MCF 10A (cell line): Measurements from ENCODE around the gene MAPKAP1. TPM values are rescaled to one million over a fixed set of nuclear protein-coding genes. Genes with fewer than 3 reads are reported as not detected.

Experiments
- BruUV-seq: library from RNA; stranded (reverse); fragments of 400-500 nt; replicated peaks from 2 replicates; lab custom pipeline; 2021; lab: Mats Ljungman, UMichigan
- CTCF ChIA-PET: fragments of 300-600 bp; sonication (Branson Sonifier 250); formaldehyde crosslinking; extraction: SDS; loops from one replicate; lab custom pipeline; 2021; ENCODE audit warnings: antibody characterized with exemption, inconsistent platforms; lab: Yijun Ruan, JAX
- POLR2A ChIA-PET: fragments of 300-600, 350-650 bp; sonication (Branson Sonifier 250); formaldehyde crosslinking; extraction: SDS; loops from one replicate; lab custom pipeline; 2020; ENCODE audit warnings: antibody characterized with exemption, inconsistent platforms; lab: Yijun Ruan, JAX
- DNase-seq: peaks from one replicate; pipeline ENCODE4 v3.0.0-alpha.2; 2018; ENCODE audit not compliant: unreplicated experiment
- H3K27ac Mint-ChIP-seq: one replicate; pipeline ENCODE4 v1.8.0; 2022; ENCODE audit warnings: mild to moderate bottlenecking, low read depth, mixed read lengths; ENCODE audit not compliant: unreplicated experiment
- H3K27me3 Mint-ChIP-seq: one replicate; pipeline ENCODE4 v1.8.0; 2022; ENCODE audit warnings: mixed read lengths; ENCODE audit not compliant: insufficient read depth, unreplicated experiment
- H3K36me3 Mint-ChIP-seq: one replicate; pipeline ENCODE4 v1.8.0; 2022; ENCODE audit warnings: mild to moderate bottlenecking, moderate library complexity, mixed read lengths; ENCODE audit not compliant: insufficient read depth, unreplicated experiment
- H3K4me1 Mint-ChIP-seq: one replicate; pipeline ENCODE4 v1.8.0; 2022; ENCODE audit warnings: mixed read lengths; ENCODE audit not compliant: insufficient read depth, unreplicated experiment
- H3K4me3 Mint-ChIP-seq: one replicate; pipeline ENCODE4 v1.8.0; 2022; ENCODE audit warnings: mild to moderate bottlenecking, moderate library complexity, mixed read lengths; ENCODE audit not compliant: unreplicated experiment
- H3K9me3 Mint-ChIP-seq: one replicate; pipeline ENCODE4 v1.8.0; 2022; ENCODE audit warnings: mixed read lengths; ENCODE audit not compliant: unreplicated experiment
- CTCF ChIP-seq: fragments of 200-600 bp; IDR thresholded peaks from one replicate; pipeline ENCODE4 v1.8.0; 2022; ENCODE audit warnings: antibody characterized with exemption, mild to moderate bottlenecking; ENCODE audit not compliant: unreplicated experiment
- intact Hi-C: fragments of 100-400 bp; cut with micrococcal nuclease; formaldehyde crosslinking; loops from 2 replicates; pipeline ENCODE4 v1.14.1; 2022
- total RNA-seq: library from RNA; stranded (reverse); gene quantifications from 2 replicates; pipeline ENCODE4 v1.2.3, GENCODE V29; 2022

Gene MAPKAP1
- total RNA-seq, 1 experiment from 2014 or later = 74.9 TPM

DNA sequence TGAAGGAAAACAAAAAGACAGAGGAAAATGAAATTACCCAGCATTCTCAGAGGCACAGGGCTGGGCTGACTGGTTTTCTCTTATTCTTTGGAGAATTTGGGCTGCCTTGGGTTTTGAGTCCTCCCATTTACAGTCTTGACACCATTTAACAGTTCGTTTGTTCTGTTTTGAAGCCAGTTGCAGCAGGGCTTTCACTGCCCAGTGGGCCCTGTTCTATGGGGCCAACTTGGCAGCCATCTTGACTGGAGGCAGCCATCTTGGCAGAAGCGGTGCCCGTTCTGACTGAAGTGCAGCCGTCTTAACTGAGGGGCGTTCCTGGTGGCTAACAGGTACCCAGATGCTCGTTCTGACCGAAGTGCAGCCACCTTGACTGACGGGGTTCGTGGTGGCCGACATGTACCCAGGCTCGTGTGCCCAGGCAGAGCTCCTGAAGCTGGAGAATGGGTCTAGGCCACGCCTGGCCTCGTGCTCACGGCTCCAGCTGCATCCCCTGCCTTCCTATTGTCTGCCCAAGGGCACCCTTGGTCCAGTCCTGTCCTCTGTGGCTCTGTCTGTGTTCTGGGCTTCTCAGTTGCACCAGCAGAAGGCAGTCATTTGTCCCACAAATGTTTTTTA lies 281.0 kb downstream of the MAPKAP1 start:
- TF ChIP-seq CTCF = no peak
- no peaks in the 10 kb centered on the region for H3K27me3 Mint-ChIP-seq
- H3K27ac Mint-ChIP-seq = no peak overlapping the region
- no peak for DNase-seq
- ChIA-PET CTCF (interaction anchor here (1.8 kb wide), 1 partner anchor 18 kb away, joined by 9 read pairs; no protein-coding TSS in a partner anchor), POLR2A (no interaction called here)
- H3K9me3 Mint-ChIP-seq = no peaks in the 10 kb centered on the region
- H3K4me1 Mint-ChIP-seq = no peaks in the 10 kb centered on the region
- H3K4me3 Mint-ChIP-seq = no peak overlapping the region
- intact Hi-C loops = loop anchor here (5.0 to 10.0 kb wide), 2 partner anchors 119 to 206 kb away; no protein-coding TSS in a partner anchor
- no TSS peak for BruUV-seq
- H3K36me3 Mint-ChIP-seq = no peaks in the 10 kb centered on the region

GRCh38 chr9:125425170-125425897 lies 281.7 kb downstream of the MAPKAP1 start:
- POLR2A ChIA-PET = no interaction called here
- BruUV-seq = no TSS peak

DNA sequence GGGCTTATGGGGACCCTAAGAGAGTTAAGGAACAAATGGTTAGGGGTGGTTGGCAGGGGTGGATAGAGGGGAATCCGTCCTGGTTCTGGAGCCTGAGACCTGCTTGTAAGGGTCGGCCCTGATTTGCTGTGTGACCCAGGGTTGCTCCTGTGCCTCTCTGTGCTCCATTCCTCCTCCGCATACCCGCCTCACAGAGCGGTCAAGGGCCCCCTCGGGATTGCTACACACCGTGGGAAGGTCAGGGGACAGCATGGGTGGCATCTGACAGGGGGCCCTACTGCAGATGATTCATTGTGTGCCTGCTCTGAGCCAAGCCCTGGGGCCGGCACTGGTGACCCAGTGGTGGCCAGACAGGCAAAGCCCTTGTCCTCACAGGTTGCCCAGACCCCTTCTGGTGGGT lies 283.0 kb downstream of the MAPKAP1 start:
- CTCF ChIA-PET = no interaction called here

More at GRCh38 chr9:125425170-125425897, 281.7 kb downstream of the MAPKAP1 start:
- Mint-ChIP-seq H3K9me3 (no peaks in the 10 kb centered on the region), H3K27me3 (no peaks in the 10 kb centered on the region), H3K4me1 (no peaks in the 10 kb centered on the region), H3K36me3 (no peaks in the 10 kb centered on the region), H3K27ac (no peak overlapping the region), H3K4me3 (no peak overlapping the region)
- TF ChIP-seq CTCF = no peak
- CTCF ChIA-PET = no interaction called here
- DNase-seq = no peak
- intact Hi-C loops = loop anchor here (5.0 to 10.0 kb wide), 2 partner anchors 119 to 207 kb away; no protein-coding TSS in a partner anchor

More for the DNA sequence above, 283.0 kb downstream of the MAPKAP1 start:
- DNase-seq = no peak
- no peaks in the 10 kb centered on the region for H3K36me3 Mint-ChIP-seq
- no peaks in the 10 kb centered on the region for H3K4me1 Mint-ChIP-seq
- no peaks in the 10 kb centered on the region for H3K9me3 Mint-ChIP-seq
- POLR2A ChIA-PET = no interaction called here
- H3K4me3 Mint-ChIP-seq = no peak overlapping the region
- no peak for TF ChIP-seq CTCF
- no peak overlapping the region for H3K27ac Mint-ChIP-seq
- H3K27me3 Mint-ChIP-seq = no peaks in the 10 kb centered on the region
- no TSS peak for BruUV-seq
- intact Hi-C loops = loop anchor here (10.0 kb wide), 1 partner anchor 121 kb away; no protein-coding TSS in a partner anchor
